ENCODE results near the gene PLEKHA6.
"Not testable (repeated sequence)": the region's sequence is repeated elsewhere in the genome, so short reads cannot be mapped to it uniquely, and the experiment has no call there.

Gene PLEKHA6

DNA sequence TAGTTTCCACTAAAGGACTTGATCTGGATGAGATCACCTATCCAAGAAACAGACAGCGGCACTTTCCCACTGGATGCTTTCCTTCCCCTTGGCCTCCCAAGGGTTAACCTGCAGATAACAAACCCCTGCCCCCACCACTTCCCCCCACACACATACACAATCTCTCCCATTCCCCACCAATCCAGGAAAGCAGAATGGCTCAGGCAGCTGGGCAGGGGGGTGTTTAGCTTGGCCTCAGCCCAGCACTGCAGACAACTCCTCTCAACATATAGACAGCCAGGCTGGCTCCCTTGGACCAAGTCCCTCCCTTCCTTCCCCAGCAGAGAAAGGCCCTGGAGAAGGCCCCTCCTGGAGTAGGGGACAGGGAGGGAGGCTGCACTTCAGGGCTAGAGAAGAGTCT is 24.6 kb downstream of the PLEKHA6 start:
- no peak for FAIRE-seq

DNA sequence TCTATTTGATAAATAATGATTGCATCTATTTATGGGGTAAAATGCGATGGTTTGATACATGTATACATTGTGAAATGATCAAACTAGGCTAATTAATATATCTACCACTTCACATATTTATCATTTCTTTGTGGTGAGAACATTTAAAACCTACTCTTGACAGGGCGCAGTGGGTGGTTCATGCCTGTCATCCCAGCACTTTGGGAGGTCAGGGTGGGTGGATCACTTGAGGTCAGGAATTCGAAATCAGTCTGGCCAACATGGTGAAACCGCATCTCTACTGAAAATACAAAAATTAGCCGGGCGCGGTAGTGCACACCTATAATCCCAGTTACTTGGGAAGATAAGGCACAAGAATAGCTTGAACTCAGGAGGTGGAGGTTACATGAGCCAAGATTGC is 25.3 kb downstream of the PLEKHA6 start:
- FAIRE-seq = no peak

DNA sequence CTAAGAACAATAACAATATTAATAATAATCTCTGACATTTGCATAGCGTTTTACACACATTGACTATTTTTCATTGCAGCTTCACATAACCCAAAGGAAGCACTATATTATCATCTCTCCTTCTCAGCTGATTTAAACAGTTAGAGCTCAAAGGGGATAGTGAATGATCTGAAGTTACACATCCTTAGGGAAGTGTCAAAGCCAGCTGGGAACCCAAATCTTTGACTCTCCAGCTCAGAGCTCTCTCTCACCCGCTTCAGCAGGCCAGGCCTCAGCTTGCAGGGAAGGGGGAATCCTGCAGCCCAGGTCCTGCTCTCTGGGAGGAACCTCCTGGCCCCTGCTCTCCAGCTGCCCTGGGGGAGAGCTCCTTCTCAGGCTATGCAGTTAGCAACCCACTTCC is 26.3 kb downstream of the PLEKHA6 start:
- no peak for FAIRE-seq

- no peak for FAIRE-seq
These were observed 27.8 kb downstream of the PLEKHA6 start for GRCh38 chr1:204331847-204332487.

DNA sequence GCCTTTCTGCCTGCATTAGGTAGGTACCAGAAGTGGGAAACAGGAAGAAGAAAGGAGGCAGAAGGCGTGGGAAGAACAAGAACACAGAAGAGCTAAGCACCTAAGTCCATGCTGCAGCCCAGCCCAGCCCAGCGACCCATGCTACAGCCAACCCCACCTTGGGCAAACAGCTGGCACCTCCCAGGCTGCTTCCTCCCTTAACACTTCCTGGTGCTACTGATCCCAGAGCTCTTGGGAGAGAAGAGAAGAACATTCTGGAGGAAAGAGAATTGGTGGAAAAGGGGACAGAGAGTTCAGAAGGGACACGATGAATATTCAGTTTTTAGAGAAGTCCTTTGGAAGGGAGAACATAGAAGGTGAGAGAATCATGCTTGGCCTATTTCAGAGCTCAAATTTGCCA is 28.5 kb downstream of the PLEKHA6 start:
- no peak for FAIRE-seq

DNA sequence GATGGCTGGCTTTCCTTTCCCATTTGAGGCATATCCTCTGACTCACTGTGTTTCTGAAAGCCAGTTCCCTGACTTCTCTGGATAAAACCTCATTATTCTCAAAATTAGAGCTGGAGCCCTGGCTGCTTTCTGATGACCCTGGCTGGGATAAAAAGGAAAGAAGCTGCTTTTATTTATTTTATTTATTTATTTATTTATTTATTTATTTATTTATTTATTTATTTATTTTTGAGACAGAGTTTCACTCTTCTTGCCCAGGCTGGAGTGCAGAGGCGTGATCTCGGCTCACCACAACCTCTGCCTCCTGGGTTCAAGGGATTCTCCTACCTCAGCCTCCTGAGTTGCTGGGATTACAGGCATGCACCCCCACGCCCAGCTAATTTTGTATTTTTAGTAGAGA is 31.9 kb downstream of the PLEKHA6 start:
- FAIRE-seq = not testable (repeated sequence)

DNA sequence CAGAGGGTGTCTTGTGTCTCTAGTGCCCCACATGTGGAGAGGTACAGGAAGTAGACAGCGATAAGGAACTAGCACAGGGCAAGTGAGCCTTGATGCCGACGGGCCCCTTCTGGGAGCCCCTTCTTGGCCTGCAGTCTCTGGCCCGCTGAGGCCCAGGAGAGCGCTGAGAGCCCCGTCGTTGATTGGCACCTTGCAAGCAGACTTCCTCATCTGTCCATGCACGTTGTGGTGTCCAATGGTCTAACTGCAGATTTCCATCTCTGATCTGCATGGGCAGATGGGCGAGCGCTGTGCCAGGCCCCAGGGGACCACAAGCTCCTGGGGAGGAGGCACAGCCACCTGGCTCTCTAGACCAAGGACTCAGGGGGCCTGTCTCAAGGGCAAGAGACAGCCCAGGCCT is 32.4 kb downstream of the PLEKHA6 start:
- FAIRE-seq = no peak

DNA sequence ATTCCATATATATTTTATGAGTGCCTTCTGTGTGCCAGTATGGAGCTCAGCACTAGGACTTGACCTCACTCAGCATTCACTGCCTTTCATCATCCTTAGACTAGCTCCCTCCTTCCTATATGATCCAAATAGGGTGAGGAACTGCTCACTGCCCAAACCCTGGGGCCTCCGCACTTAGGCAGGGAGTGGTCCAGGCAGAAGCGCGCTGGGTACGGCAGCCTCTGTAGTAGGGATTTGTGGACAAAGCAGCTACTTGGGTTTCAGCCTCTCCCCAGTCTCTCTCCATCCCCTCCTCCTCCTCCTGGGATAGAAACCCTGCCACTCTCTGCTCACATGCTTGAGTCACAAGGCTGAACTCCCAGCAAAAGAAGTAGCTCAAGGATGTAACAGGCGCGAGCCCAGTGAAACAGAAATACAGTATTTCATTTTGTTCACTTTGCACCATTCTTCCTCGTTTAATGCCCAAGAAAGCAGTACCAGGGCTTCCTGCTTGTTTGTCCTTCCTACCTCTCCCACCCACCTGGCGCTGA is 32.9 kb downstream of the PLEKHA6 start:
- no peak for FAIRE-seq

DNA sequence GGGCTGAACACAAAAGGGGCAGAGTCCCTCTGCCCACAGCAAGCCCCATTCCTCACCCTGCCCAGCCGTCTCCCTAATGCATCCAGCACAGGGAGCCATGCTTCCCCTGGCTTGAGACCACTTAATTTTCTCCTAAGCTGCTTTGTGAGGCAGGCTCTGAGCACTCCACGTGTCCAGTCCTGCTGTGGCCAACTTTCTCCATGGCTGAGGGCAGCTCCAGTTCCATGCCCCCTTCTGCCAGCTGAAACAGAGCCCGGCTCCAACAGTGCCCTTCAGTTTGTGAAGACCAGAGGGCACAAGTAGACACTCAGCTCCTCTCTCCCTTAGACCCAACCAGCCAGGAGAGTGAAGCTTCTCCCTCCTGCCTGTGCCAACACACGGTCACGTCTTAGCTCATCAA is 33.8 kb downstream of the PLEKHA6 start:
- FAIRE-seq = no peak

DNA sequence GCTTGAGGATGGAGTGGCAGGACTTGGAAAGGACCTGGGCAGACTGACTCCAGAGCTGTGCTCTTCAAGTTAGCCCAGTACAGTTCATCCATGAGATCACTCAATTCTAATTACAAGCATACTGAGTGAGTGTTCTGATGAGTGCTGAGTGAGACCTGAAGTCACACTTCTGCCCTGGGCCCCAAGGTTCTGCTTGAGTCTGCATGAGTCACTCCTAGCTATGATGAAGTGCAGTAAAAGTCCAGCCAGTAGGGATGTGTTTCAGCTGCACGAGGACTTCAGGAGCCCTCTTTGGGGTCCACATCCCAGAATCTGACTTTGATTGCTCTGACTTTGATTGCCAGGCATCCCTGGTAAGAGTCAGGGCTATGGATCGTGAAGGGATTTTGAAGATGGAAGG is 35.8 kb downstream of the PLEKHA6 start:
- no peak for FAIRE-seq

DNA sequence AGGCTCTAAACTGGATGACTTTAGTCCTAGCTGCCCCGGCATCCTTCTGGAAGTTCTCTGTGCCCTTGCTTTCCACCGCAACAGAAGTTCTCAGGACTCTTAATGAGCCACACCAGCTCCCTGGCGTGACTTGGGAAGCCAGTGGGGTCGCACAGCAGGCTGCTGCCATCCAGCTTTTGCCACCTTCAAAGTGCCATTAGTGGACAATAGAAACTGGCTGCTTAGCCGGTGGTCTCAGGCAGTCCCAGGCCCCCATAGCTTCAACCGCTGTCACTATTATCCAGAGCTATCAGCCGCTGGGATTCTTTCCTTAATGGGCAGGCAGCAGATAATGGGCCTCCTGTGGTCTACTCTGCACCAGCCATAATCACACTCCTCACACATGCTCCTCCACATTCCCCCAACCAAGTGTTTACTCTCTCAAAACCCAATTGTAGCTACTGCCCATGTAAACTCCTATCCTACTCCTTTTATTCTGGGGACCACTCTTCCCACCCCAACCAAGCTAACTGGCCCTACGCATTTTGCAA is 37.3 kb downstream of the PLEKHA6 start:
- no peak for FAIRE-seq

DNA sequence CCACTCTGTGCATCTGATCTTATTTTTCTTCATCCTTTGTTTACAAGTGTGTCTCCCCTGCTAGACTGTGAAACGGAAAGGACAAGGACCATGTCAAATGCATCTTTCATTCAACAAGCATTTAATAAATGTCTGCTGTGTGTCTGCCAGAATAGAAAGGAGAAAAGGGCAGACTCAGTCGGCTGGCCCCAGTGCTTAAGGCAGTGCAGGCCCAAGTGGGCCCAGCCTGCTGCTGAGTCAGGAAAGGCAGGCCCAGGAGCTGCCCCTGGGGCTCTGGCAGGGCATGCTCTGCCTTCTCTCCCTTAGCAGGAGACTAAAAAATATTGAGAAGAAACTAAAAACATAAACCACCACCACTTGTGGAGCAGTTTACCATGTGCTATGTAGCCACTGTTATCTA is 38.1 kb downstream of the PLEKHA6 start:
- no peak for FAIRE-seq

GRCh38 chr1:204321051-204321450 is 38.7 kb downstream of the PLEKHA6 start:
- no peak for FAIRE-seq

- no peak for FAIRE-seq
These were observed 39.3 kb downstream of the PLEKHA6 start for GRCh38 chr1:204320382-204320804.

- FAIRE-seq = no peak
These were observed 40.3 kb downstream of the PLEKHA6 start for GRCh38 chr1:204319462-204319861.

- no peak for FAIRE-seq
These were observed 40.7 kb downstream of the PLEKHA6 start for GRCh38 chr1:204319027-204319426.

GRCh38 chr1:204318324-204318723 is 41.4 kb downstream of the PLEKHA6 start:
- FAIRE-seq = no peak

DNA sequence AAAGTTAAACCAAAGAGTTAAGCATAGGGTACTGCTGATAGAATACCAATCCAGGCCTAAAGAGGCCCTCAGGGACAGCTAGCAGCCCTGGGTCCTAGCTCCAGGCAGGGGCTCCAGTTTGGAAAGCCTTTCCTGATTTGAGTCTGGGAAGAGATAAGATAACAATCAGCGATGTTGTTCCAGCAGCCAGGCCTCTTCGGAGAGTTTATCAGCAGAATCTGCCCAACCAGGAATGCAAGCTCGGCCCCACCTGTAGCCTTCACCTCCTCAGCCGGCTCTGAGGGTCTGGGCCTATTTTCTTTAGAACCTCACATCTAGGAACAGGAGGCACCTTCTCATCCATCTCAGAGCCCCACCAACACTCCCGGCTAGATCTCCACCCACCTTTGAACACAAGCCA is 42.6 kb downstream of the PLEKHA6 start:
- no peak for FAIRE-seq

DNA sequence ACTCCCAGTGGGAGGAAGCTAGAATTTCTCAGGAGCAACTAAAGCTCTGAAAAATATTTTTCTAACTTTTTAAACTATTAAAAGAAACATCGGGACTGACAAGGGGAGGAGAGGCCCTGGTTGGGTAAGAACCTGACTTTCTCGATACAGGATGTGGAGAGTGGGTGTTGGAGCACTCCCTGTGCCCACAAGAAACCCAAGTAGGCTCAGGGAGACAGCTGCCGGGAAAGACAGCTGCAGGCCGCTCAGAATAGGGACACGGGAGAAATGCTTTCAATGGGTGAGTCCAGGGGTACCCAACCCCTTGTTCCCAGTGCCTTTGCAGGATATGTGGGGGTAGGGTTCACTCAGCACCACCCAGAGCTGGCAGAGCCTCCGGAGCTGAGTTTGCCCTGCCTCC is 43.6 kb downstream of the PLEKHA6 start:
- no peak for FAIRE-seq

DNA sequence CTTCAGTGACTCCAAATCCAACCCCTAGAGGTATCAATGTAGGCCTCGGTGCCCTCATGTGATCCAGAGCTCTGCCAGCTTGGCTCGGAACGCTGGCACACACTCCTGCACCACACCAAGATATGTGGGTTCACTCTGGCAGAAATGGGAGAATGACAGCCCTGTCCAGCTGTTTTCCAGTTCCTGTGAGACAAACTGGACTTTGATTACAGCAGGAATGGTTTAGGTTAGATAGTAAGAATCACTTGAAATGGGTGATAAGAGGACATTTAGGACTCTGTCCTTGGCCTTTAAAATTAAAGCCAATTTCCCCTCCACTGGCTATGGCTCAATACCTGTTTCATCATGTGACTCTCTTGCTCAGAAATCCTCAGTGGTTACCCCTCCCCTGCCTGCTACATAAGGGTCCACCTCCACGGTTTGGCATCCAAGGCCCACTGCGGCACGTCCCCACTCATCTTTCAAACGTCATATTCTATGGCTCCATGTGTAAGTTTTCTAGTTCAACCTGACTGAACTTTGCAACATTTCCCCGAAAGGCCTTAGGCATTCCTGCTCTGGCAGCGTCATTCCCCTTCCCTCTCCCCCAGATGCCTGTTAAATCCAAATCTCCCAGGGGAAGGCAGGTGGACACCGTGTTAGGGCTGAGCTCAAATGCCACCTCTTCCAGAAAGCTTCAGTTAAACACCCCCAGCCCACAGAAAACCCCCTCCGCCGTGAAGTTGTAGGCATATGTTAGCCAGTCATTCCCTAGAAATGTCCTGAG is 44.7 kb downstream of the PLEKHA6 start:
- no peak for FAIRE-seq

DNA sequence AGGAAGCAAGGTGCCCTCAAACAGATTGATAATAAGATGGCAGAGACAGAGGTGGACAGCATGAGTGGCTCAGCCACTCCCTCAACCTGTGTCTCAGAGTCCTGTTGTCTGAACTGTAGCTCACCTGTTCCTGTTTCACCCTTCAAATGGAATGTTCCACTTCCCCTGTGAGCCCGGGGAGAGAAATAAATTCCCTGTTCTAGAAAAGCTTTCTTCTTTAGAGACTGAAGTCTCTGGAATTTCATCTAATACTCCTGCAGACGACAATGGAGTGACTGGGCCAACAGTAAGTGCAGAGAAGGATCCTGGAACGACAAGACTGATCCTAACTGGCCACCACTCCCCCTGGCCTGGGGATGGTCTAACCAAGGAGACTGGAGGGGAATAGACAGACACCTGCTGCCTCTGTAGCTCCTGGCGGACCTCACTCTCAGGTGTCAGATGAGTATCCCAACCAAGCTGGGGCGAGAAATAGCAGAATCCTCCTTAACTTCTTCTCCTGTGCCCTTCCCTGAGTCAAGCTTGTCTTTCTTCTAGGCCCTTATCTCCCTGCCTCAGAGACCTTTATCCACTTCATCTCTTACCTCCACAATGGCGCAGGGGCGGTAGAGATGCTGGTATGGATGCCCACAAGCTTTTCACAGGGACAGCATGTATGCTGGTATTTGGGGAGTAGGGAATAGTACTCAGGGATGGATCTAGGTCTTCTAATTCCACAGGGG is 45.4 kb downstream of the PLEKHA6 start:
- FAIRE-seq = no peak

DNA sequence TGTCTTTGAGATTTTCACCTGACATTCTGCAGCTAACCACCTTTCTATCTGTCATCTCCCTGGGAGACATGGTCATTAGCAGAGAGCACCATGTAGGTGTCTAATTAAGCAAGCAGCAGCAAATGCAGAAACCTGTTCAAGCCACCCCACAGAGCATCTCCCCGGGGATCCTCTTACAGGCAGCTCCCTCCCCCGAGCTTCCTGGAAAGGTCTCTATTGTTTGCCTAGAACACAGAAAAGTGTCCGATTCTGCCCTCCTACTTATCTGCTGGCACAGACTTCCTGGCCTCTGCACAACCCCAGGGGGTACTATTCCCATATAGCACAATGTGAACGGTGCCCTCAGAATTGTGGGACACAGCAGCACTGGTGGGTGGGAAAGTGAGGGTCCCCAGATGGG is 46.1 kb downstream of the PLEKHA6 start:
- no peak for FAIRE-seq

GRCh38 chr1:204310970-204311369 is 48.8 kb downstream of the PLEKHA6 start:
- FAIRE-seq = not testable (repeated sequence)
